Adrenal gland (tissue), 12 donors: ENCODE results near the gene ATP6V0D1. TPM values are rescaled to one million over a fixed set of nuclear protein-coding genes. Genes with fewer than 3 reads are reported as not detected.

Experiments used
- DNase-seq, 7 donors: peaks; one replicate each; pipeline ENCODE4 v3.0.0-alpha.2; 2019 to 2020
- H3K27ac ChIP-seq, 5 donors: fragments of 200-600 bp; sonication (generic) in 4 of 5; 1 replicate in 3 of 5; 2 replicates in 2 of 5; pipeline versions ENCODE4 v1.5.1 to v1.8.0; 2016 to 2020; ENCODE audit warnings: mild to moderate bottlenecking in 1 of 5
- H3K27me3 ChIP-seq: fragments of 200-600 bp; 2 replicates; pipeline ENCODE4 v1.8.0; 2021
- H3K36me3 ChIP-seq, 2 donors: fragments of 200-600 bp; replicated peaks in 1 of 2; 1 replicate in 1 of 2; 2 replicates in 1 of 2; pipeline versions ENCODE4 v1.5.1 to v1.8.0; 2018 to 2022
- H3K4me1 ChIP-seq, 2 donors: fragments of 200-600 bp; replicated peaks in 1 of 2; 1 replicate in 1 of 2; 2 replicates in 1 of 2; pipeline versions ENCODE4 v1.5.1 to v1.8.0; 2018 to 2021
- H3K4me3 ChIP-seq, 4 donors: fragments of 200-600 bp; sonication (generic) in 3 of 4; one replicate each; pipeline ENCODE4 v1.5.1; 2016 to 2018
- H3K9me3 ChIP-seq, 3 donors: fragments of 200-600 bp; sonication (generic) in 1 of 3; replicated peaks in 1 of 3; 1 replicate in 2 of 3; 2 replicates in 1 of 3; pipeline versions ENCODE4 v1.5.1 to v1.8.0; 2016 to 2021
- CTCF ChIP-seq, 6 experiments: fragments of 450-650 bp in 4 of 6; fragments of 200-600 bp in 2 of 6; sonication (generic) in 1 of 6; IDR thresholded peaks; 1 replicate in 5 of 6; 2 replicates in 1 of 6; pipeline versions ENCODE4 v1.5.1 to v1.8.0; 2016 to 2021; ENCODE audit warnings: antibody characterized with exemption in 6 of 6, mild to moderate bottlenecking in 2 of 6, moderate library complexity in 1 of 6
- POLR2A ChIP-seq, 2 donors: fragments of 450-650 bp; IDR thresholded peaks; one replicate each; pipeline ENCODE4 v1.6.1; 2017; ENCODE audit warnings: antibody characterized with exemption in 2 of 2, mild to moderate bottlenecking in 2 of 2, moderate library complexity in 1 of 2
- WGBS, 4 donors: extraction: QIAGEN DNeasy Blood & Tissue Kit in 2 of 4; methylation state at CpG; one replicate each; pipeline versions ENCODE4 v1.1.5 to v1.1.7; 2013 to 2017; 5-methylcytosine and 5-hydroxymethylcytosine counted together
- intact Hi-C, 2 donors: fragments of 100-400 bp; cut with DNase I; formaldehyde crosslinking; loops; one replicate each; pipeline versions ENCODE4 v1.14.1 to v1.15.0; 2022 to 2023
- polyA plus RNA-seq, 3 donors: library from polyadenylated mRNA; stranded (reverse); fragments of 200-250 nt in 2 of 3; fragments of 350-450 nt in 1 of 3; fragmentation: Illumina TruSeq in 1 of 3; extraction: RNeasy Lipid Tissue Mini Kit (QIAGEN cat#74804) in 1 of 3; gene quantifications; one replicate each; pipeline ENCODE4 v1.2.3, GENCODE V29; 2013 to 2014
- total RNA-seq, 9 donors: library from RNA; depleted of rRNA in 4 of 9; stranded (reverse); fragments of >200 nt in 4 of 9; fragments of 120-200 nt in 1 of 9; fragmentation: NEBNext Ultra II Directional in 1 of 9; extraction: Animal tissue kit (Norgen Biotek cat#: 25700) in 1 of 9; gene quantifications; one replicate each; pipeline versions ENCODE4 v1.1.0 to v1.2.4, GENCODE V29; 2013 to 2023
- donor health status: healthy with polysubstance abuse.
- donor health status: Bipolar disorder and iron deficiency.
- donor health status: DM: yes; HTN: yes; CAD: no.
- donor health status: DM: no; HTN: no; CAD: no.
- donor health status: DM: no; HTN: no; CAD: no.
- donor health status: DM: yes; HTN: yes; CAD: no.

Gene ATP6V0D1
- total and polyA plus RNA-seq, 12 donors: 24.1 to 244 (median 144) TPM

- H3K27ac ChIP-seq: peak overlapping the region in 1 of 5 donors; percentile 1
- H3K4me3 ChIP-seq: no peak overlapping the region
- peaks cover 14 to 42% of the 10 kb centered on the region in 2 donors for H3K4me1 ChIP-seq
- DNase-seq: peak; percentile 76 to 91 (median 85)
- H3K9me3 ChIP-seq: no peaks in the 10 kb centered on the region
- H3K36me3 ChIP-seq: no peaks in the 10 kb centered on the region
- TF ChIP-seq POLR2A (IDR thresholded peaks at IDR 0.05) (no peak), CTCF (IDR thresholded peaks at IDR 0.05) (no peak)
- intact Hi-C loops: no loop called here
- H3K27me3 ChIP-seq: peaks cover 8% of the 10 kb centered on the region
- 13 to 28% (median 24%) methylated on average over 17 to 31 of the region's 31 CpGs for WGBS, 4 donors
Observed at GRCh38 chr16:67396159-67397035, 84.6 kb downstream of the ATP6V0D1 start.

GRCh38 chr16:67395458-67396158 is 85.3 kb downstream of the ATP6V0D1 start:
- no peak for TF ChIP-seq CTCF (IDR thresholded peaks at IDR 0.05)
- no peak for TF ChIP-seq POLR2A (IDR thresholded peaks at IDR 0.05)
- intact Hi-C loops: no loop called here
- Histone ChIP-seq H3K27me3 (peaks cover 8% of the 10 kb centered on the region), H3K9me3 (no peaks in the 10 kb centered on the region), H3K4me3 (no peak overlapping the region), H3K27ac (no peak overlapping the region), H3K36me3 (no peaks in the 10 kb centered on the region), H3K4me1 (peaks cover 14 to 45% of the 10 kb centered on the region in 2 donors)
- WGBS, 4 donors: 78 to 85% (median 81%) methylated on average over 3 to 13 of the region's 13 CpGs
- DNase-seq: no peak

- intact Hi-C loops: no loop called here
Observed at GRCh38 chr16:67395105-67395457, 85.9 kb downstream of the ATP6V0D1 start.

More at GRCh38 chr16:67395105-67395457, 85.9 kb downstream of the ATP6V0D1 start:
- Histone ChIP-seq H3K4me3 (no peak overlapping the region), H3K9me3 (no peaks in the 10 kb centered on the region), H3K36me3 (no peaks in the 10 kb centered on the region), H3K27me3 (peaks cover 8% of the 10 kb centered on the region), H3K4me1 (peaks cover 14 to 45% of the 10 kb centered on the region in 2 donors), H3K27ac (no peak overlapping the region)
- peak in 1 of 7 donors; percentile 13 for DNase-seq
- WGBS, 4 donors: 63 to 72% (median 64%) methylated on average over 9 to 10 of the region's 10 CpGs
- TF ChIP-seq CTCF (IDR thresholded peaks at IDR 0.05): no peak
- TF ChIP-seq POLR2A (IDR thresholded peaks at IDR 0.05): no peak
